GM23248 (cell line): Measurements from ENCODE around the gene GRAMD1A. TPM values are rescaled to one million over a fixed set of nuclear protein-coding genes. Genes with fewer than 3 reads are reported as not detected.
A peak's percentile ranks its signal among the peaks of the same experiment; 100 is the strongest.

Source experiments
- DNase-seq: peaks from one replicate; pipeline ENCODE4 v3.0.0-alpha.2; 2015
- H2AFZ ChIP-seq: fragments of 200-600 bp; sonication (generic); 2 replicates; pipeline ENCODE4 v1.6.1; 2016; ENCODE audit warnings: antibody characterized with exemption
- H3F3A ChIP-seq: fragments of 200-600 bp; sonication (generic); 2 replicates; pipeline ENCODE4 v1.6.1; 2016; ENCODE audit warnings: mild to moderate bottlenecking, antibody characterized with exemption, mixed run types; ENCODE audit not compliant: insufficient read depth
- H3K27ac ChIP-seq: fragments of 200-600 bp; sonication (generic); 2 replicates; pipeline ENCODE4 v1.5.1; 2016; ENCODE audit warnings: mild to moderate bottlenecking
- H3K27me3 ChIP-seq: fragments of 200-600 bp; sonication (generic); replicated peaks from 2 replicates; pipeline ENCODE4 v1.6.1; 2016; ENCODE audit warnings: mild to moderate bottlenecking; ENCODE audit not compliant: insufficient read depth
- H3K36me3 ChIP-seq: fragments of 200-600 bp; sonication (generic); 2 replicates; pipeline ENCODE4 v1.6.1; 2016; ENCODE audit warnings: low read depth, mild to moderate bottlenecking
- H3K4me1 ChIP-seq: fragments of 200-600 bp; sonication (generic); 2 replicates; pipeline ENCODE4 v1.6.1; 2016; ENCODE audit warnings: mild to moderate bottlenecking; ENCODE audit not compliant: insufficient read depth
- H3K4me2 ChIP-seq: fragments of 200-600 bp; sonication (generic); one replicate; pipeline ENCODE4 v1.6.1; 2016; ENCODE audit warnings: mild to moderate bottlenecking; ENCODE audit not compliant: unreplicated experiment
- H3K4me3 ChIP-seq: fragments of 200-600 bp; sonication (generic); 2 replicates; pipeline ENCODE4 v1.5.1; 2016; ENCODE audit warnings: mild to moderate bottlenecking
- H3K79me2 ChIP-seq: fragments of 200-600 bp; sonication (generic); 2 replicates; pipeline ENCODE4 v1.6.1; 2016; ENCODE audit warnings: mild to moderate bottlenecking; ENCODE audit not compliant: insufficient read depth
- H3K9ac ChIP-seq: fragments of 200-600 bp; sonication (generic); 2 replicates; pipeline ENCODE4 v1.6.1; 2016; ENCODE audit warnings: mild to moderate bottlenecking
- H3K9me2 ChIP-seq: fragments of 200-600 bp; sonication (generic); 2 replicates; pipeline ENCODE4 v1.6.1; 2016; ENCODE audit warnings: mixed run types, mild to moderate bottlenecking, moderate library complexity; ENCODE audit not compliant: insufficient read depth
- H3K9me3 ChIP-seq: fragments of 200-600 bp; sonication (generic); one replicate; pipeline ENCODE4 v1.6.1; 2017; ENCODE audit warnings: low read depth
- H4K20me1 ChIP-seq: fragments of 200-600 bp; sonication (generic); 2 replicates; pipeline ENCODE4 v1.6.0; 2016; ENCODE audit not compliant: insufficient read depth
- EZH2 ChIP-seq: fragments of 200-600 bp; sonication (generic); IDR thresholded peaks from 2 replicates; pipeline ENCODE4 v1.6.1; 2018; ENCODE audit warnings: antibody characterized with exemption, mild to moderate bottlenecking; ENCODE audit not compliant: insufficient read depth, poor library complexity, severe bottlenecking
- EZH2phosphoT487 ChIP-seq: fragments of 200-600 bp; sonication (generic); IDR thresholded peaks from 2 replicates; pipeline ENCODE4 v1.6.1; 2018; ENCODE audit warnings: antibody characterized with exemption, moderate library complexity, mild to moderate bottlenecking, low read depth; ENCODE audit not compliant: insufficient read depth
- WGBS, 2 experiments: methylation state at CpG; one replicate each; pipeline ENCODE4 v1.1.6; 2015 to 2017; ENCODE audit warnings: low lambda C conversion rate in 2 of 2, low coverage in 1 of 2; ENCODE audit errors: missing lambda C conversion rate in 2 of 2; 5-methylcytosine and 5-hydroxymethylcytosine counted together
- in situ Hi-C: fragments of 300-500 bp; cut with MboI; formaldehyde crosslinking; loops from 2 replicates; pipeline ENCODE4 v1.15.0; 2020
- polyA plus RNA-seq: library from polyadenylated mRNA; unstranded; fragments of >200 nt; fragmentation: Nextera tagmentation; extraction: Ambion mirVana; gene quantifications from 2 replicates; pipeline ENCODE4 v1.2.1, GENCODE V29; 2016
- total RNA-seq: library from RNA; depleted of rRNA; stranded (reverse); fragments of >200 nt; shearing (Covaris generic); gene quantifications from 2 replicates; pipeline ENCODE4 v1.2.3, GENCODE V29; 2014

Gene GRAMD1A
- total and polyA plus RNA-seq, 2 experiments from 2014 or later: 17.3 to 33.8 TPM

DNA sequence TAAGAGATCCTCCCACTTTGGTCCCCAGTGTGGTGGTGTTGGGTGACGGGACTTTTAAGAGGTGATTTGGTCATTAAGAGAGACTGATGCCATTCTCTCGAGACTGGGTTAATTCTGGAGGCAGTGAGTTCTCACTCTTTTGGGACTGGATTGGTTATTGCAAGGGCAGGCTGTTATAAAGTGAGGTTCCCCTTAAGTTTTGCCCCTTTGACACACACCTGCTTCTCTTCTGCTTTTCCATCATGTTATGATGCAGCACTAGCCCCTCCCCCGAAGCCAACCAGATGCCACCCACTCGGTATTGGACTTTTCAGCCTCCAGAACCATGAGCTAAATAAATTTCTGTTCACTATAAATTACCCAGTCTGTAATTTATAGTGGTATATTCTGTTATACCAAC is 16.3 kb upstream of the GRAMD1A start:
- Histone ChIP-seq H4K20me1 (no peaks in the 10 kb centered on the region), H3K4me1 (no peaks in the 10 kb centered on the region), H3K27ac (no peak overlapping the region), H3K9me2 (no peaks in the 10 kb centered on the region), H2AFZ (no peak overlapping the region), H3F3A (no peaks in the 10 kb centered on the region), H3K9me3 (no peaks in the 10 kb centered on the region), H3K36me3 (no peaks in the 10 kb centered on the region), H3K4me3 (no peak overlapping the region), H3K79me2 (no peaks in the 10 kb centered on the region), H3K27me3 (0 out of 2 replicates have a peak, but pooled peaks cover 12% of the 10 kb centered on the region), H3K4me2 (no peak overlapping the region), H3K9ac (no peak overlapping the region)
- in situ Hi-C loops: no loop called here
- 42 to 62% methylated on average over 4 of the region's 4 CpGs for WGBS, 2 experiments
- TF ChIP-seq EZH2 (no peak), EZH2phosphoT487 (no peak)
- no peak for DNase-seq

DNA sequence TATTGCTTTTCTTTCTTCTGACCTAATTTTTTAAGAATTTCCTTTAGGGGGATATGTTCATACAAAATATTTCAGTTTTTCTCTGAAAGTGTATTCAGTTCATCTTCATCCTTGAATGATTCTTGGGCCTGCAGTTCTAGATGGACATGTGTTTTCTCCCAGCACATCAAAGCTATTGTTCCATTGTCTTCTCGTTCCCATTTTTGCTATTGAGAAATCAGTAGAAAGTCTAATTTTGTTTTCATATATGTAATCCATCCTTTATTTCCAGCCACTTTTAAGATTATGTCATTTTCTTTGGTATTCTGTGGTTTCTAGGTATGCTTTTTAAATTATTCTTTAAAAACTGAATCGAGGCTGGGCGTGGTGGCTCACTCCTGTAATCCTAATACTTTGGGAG is 15.8 kb upstream of the GRAMD1A start:
- H3K27ac ChIP-seq: no peak overlapping the region
- TF ChIP-seq EZH2 (no peak), EZH2phosphoT487 (no peak)
- no peaks in the 10 kb centered on the region for H3K9me2 ChIP-seq
- H3K4me2 ChIP-seq: no peak overlapping the region
- no peak overlapping the region for H3K4me3 ChIP-seq
- no peak overlapping the region for H2AFZ ChIP-seq
- DNase-seq: no peak
- WGBS, 2 experiments: 33% methylated on average over 3 of the region's 3 CpGs
- no peaks in the 10 kb centered on the region for H3K36me3 ChIP-seq
- H3K9ac ChIP-seq: no peak overlapping the region
- no peaks in the 10 kb centered on the region for H3K79me2 ChIP-seq
- no peaks in the 10 kb centered on the region for H3K9me3 ChIP-seq
- H3K4me1 ChIP-seq: no peaks in the 10 kb centered on the region
- H4K20me1 ChIP-seq: no peaks in the 10 kb centered on the region
- no peaks in the 10 kb centered on the region for H3F3A ChIP-seq
- in situ Hi-C loops: no loop called here
- H3K27me3 ChIP-seq: 0 out of 2 replicates have a peak, but pooled peaks cover 12% of the 10 kb centered on the region

DNA sequence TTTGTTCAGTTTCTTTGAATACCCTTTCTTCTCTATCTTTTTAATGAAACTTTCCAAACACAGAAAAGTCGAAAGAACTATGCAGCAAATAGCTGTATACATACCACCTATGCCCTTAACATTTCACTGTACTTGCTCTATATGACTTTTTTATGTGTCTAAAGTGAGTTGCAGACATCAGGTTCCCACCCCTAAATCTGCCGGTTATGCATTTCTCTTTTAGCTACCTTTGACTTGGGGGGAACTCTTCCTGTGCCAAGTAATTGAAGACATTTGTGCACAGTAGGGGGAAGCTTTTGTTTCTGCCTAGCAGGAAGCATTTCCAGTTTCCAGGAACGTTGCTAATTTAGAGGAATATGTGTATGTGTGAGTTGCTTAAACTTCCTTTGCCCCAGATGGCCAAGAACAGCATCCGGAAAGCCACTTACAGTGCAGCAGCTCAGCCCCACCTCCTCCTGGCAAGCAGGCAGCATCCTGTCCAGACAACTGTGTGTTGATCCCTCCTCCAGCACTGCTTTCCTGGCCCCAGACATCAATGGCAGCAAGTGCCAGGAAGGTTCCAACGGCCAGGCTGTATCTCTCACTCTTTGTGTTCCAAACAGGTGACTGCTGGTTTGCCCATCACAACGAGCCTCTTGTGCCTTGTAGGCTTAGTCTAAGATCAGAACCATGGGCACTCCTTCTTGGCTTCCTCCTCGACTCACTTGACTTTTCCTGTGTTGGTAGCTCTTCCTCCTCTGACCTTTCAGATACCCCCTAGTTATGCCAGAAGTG is 14.7 kb upstream of the GRAMD1A start:
- Histone ChIP-seq H3K9me2 (no peaks in the 10 kb centered on the region), H4K20me1 (no peaks in the 10 kb centered on the region), H3K4me1 (no peaks in the 10 kb centered on the region), H2AFZ (peak overlapping the region; percentile 52), H3K79me2 (no peaks in the 10 kb centered on the region), H3K27me3 (0 out of 2 replicates have a peak, but pooled peaks cover 12% of the 10 kb centered on the region), H3K9me3 (no peaks in the 10 kb centered on the region), H3K36me3 (no peaks in the 10 kb centered on the region), H3K9ac (no peak overlapping the region), H3F3A (no peaks in the 10 kb centered on the region), H3K4me3 (no peak overlapping the region), H3K27ac (no peak overlapping the region), H3K4me2 (no peak overlapping the region)
- DNase-seq: peak; percentile 28
- in situ Hi-C loops: no loop called here
- 11 to 16% methylated on average over 7 of the region's 7 CpGs for WGBS, 2 experiments
- TF ChIP-seq EZH2phosphoT487: no peak

GRCh38 chr19:34988119-34988518 is 12.0 kb upstream of the GRAMD1A start:
- H3F3A ChIP-seq: no peaks in the 10 kb centered on the region
- no peaks in the 10 kb centered on the region for H4K20me1 ChIP-seq
- in situ Hi-C loops: no loop called here
- H3K27me3 ChIP-seq: peaks cover 5% of the 10 kb centered on the region; the same call in 1 of the 2 replicates
- H3K36me3 ChIP-seq: no peaks in the 10 kb centered on the region
- no peak for DNase-seq
- WGBS, 2 experiments: 82 to 100% methylated on average over 1 of the region's 1 CpG
- TF ChIP-seq EZH2phosphoT487 (no peak), EZH2 (no peak)
- H3K4me3 ChIP-seq: no peak overlapping the region
- no peaks in the 10 kb centered on the region for H3K79me2 ChIP-seq
- no peaks in the 10 kb centered on the region for H3K9me2 ChIP-seq
- H3K4me1 ChIP-seq: no peaks in the 10 kb centered on the region
- H3K9ac ChIP-seq: no peak overlapping the region
- no peak overlapping the region for H2AFZ ChIP-seq
- H3K27ac ChIP-seq: no peak overlapping the region
- H3K4me2 ChIP-seq: no peak overlapping the region
- no peaks in the 10 kb centered on the region for H3K9me3 ChIP-seq
